ENCODE results near the gene TMEM95. TPM values are rescaled to one million over a fixed set of nuclear protein-coding genes. Genes with fewer than 3 reads are reported as not detected.

The TMEM95 gene
- total RNA-seq, 1 experiment from 2014 or later, result not detected

GRCh38 chr17:7348478-7349242, 6.3 kb upstream of the TMEM95 start:
- Histone ChIP-seq H3K27me3 (ENCODE audit: low read length) (no peaks in the 10 kb centered on the region), H4K20me1 (ENCODE audit: low read length) (no peaks in the 10 kb centered on the region), H3K9ac (ENCODE audit: low read length) (no peak overlapping the region), H3K9me3 (ENCODE audit: low read length) (no peaks in the 10 kb centered on the region), H3K36me3 (ENCODE audit: low read depth, low read length) (no peaks in the 10 kb centered on the region), H3K79me2 (ENCODE audit: low read length) (peaks cover 25% of the 10 kb centered on the region), H2AFZ (ENCODE audit: low read length) (no peak overlapping the region), H3K4me2 (ENCODE audit: low read length) (no peak overlapping the region), H3K27ac (ENCODE audit: low read length) (no peak overlapping the region), H3K9me2 (replicated peaks; ENCODE audit: low read length) (no peaks in the 10 kb centered on the region), H3K4me3 (ENCODE audit: low read length) (no peak overlapping the region), H3F3A (ENCODE audit: low read length, unreplicated experiment) (no peaks in the 10 kb centered on the region), H3K4me1 (ENCODE audit: insufficient read depth, low read length) (peaks cover 16% of the 10 kb centered on the region)
- ChIA-PET CTCF (no interaction called here), POLR2A (ENCODE audit: unreplicated experiment) (no interaction called here)
- ATAC-seq (no peak), DNase-seq (no peak)
- intact Hi-C loops (cut with micrococcal nuclease), result loop anchor here (5.0 kb wide), 1 partner anchor 301 kb away; no protein-coding TSS in a partner anchor
- TF ChIP-seq EZH2 (IDR thresholded peaks at IDR 0.05; ENCODE audit: low read length, unreplicated experiment) (no peak), EZH2phosphoT487 (IDR thresholded peaks at IDR 0.05; ENCODE audit: borderline replicate concordance, low read length) (no peak)
- TF ChIP-seq, protein P1, sequence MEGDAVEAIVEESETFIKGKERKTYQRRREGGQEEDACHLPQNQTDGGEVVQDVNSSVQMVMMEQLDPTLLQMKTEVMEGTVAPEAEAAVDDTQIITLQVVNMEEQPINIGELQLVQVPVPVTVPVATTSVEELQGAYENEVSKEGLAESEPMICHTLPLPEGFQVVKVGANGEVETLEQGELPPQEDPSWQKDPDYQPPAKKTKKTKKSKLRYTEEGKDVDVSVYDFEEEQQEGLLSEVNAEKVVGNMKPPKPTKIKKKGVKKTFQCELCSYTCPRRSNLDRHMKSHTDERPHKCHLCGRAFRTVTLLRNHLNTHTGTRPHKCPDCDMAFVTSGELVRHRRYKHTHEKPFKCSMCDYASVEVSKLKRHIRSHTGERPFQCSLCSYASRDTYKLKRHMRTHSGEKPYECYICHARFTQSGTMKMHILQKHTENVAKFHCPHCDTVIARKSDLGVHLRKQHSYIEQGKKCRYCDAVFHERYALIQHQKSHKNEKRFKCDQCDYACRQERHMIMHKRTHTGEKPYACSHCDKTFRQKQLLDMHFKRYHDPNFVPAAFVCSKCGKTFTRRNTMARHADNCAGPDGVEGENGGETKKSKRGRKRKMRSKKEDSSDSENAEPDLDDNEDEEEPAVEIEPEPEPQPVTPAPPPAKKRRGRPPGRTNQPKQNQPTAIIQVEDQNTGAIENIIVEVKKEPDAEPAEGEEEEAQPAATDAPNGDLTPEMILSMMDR (conservative IDR thresholded peaks at IDR 0.05; ENCODE audit: low read depth, low read length), result no peak
- BruUV-seq (replicated peaks), result no TSS peak

GRCh38 chr17:7351665-7352502, 3.1 kb upstream of the TMEM95 start, which contains the start of gene KCTD11:
KCTD11 (plus strand) TSS chr17:7352162.
- H4K20me1 ChIP-seq (ENCODE audit: low read length), result no peaks in the 10 kb centered on the region
- peak within 1 kb of the TSS; percentile 88 for H3K9ac ChIP-seq (ENCODE audit: low read length)
- H3K4me2 ChIP-seq (ENCODE audit: low read length), result peak within 1 kb of the TSS; percentile 99
- H3K9me2 ChIP-seq (replicated peaks; ENCODE audit: low read length), result no peaks in the 10 kb centered on the region
- ChIA-PET CTCF (no interaction called here), POLR2A (ENCODE audit: unreplicated experiment) (interaction anchor here (0.7 kb wide), 1 partner anchor 18 kb away, joined by 3 read pairs; no protein-coding TSS in a partner anchor)
- no peaks in the 10 kb centered on the region for H3K9me3 ChIP-seq (ENCODE audit: low read length)
- no peaks in the 10 kb centered on the region for H3K27me3 ChIP-seq (ENCODE audit: low read length)
- H2AFZ ChIP-seq (ENCODE audit: low read length), result peak within 1 kb of the TSS; percentile 82
- peaks cover 35% of the 10 kb centered on the region for H3K79me2 ChIP-seq (ENCODE audit: low read length)
- no peaks in the 10 kb centered on the region for H3K36me3 ChIP-seq (ENCODE audit: low read depth, low read length)
- intact Hi-C loops (cut with micrococcal nuclease), result loop anchor here (5.0 kb wide), 1 partner anchor 85 kb away; the partner anchor contains the start of genes FGF11 and TMEM102
- H3K27ac ChIP-seq (ENCODE audit: low read length), result peak within 1 kb of the TSS; percentile 95
- ATAC-seq (peak; percentile 79), DNase-seq (peak; percentile 92)
- BruUV-seq (replicated peaks), result no TSS peak
- H3K4me1 ChIP-seq (ENCODE audit: insufficient read depth, low read length), result peaks cover 28% of the 10 kb centered on the region
- no peak for TF ChIP-seq EZH2 (IDR thresholded peaks at IDR 0.05; ENCODE audit: low read length, unreplicated experiment)
- peak; percentile 78 for TF ChIP-seq EZH2phosphoT487 (IDR thresholded peaks at IDR 0.05; ENCODE audit: borderline replicate concordance, low read length)
- H3K4me3 ChIP-seq (ENCODE audit: low read length), result peak within 1 kb of the TSS; percentile 87
- H3F3A ChIP-seq (ENCODE audit: low read length, unreplicated experiment), result peaks cover 3% of the 10 kb centered on the region

GRCh38 chr17:7352503-7352889, 2.5 kb upstream of the TMEM95 start:
- Histone ChIP-seq H3K9me3 (ENCODE audit: low read length) (no peaks in the 10 kb centered on the region), H3K9ac (ENCODE audit: low read length) (peak overlapping the region; percentile 88), H3K4me3 (ENCODE audit: low read length) (peak overlapping the region; percentile 87), H3K36me3 (ENCODE audit: low read depth, low read length) (no peaks in the 10 kb centered on the region), H4K20me1 (ENCODE audit: low read length) (no peaks in the 10 kb centered on the region), H3K9me2 (replicated peaks; ENCODE audit: low read length) (no peaks in the 10 kb centered on the region), H3K4me2 (ENCODE audit: low read length) (peak overlapping the region; percentile 99), H3F3A (ENCODE audit: low read length, unreplicated experiment) (peaks cover 3% of the 10 kb centered on the region), H2AFZ (ENCODE audit: low read length) (peak overlapping the region; percentile 82; the same call in 1 of the 2 replicates), H3K27ac (ENCODE audit: low read length) (peak overlapping the region; percentile 95; the same call in 1 of the 2 replicates), H3K4me1 (ENCODE audit: insufficient read depth, low read length) (peaks cover 28% of the 10 kb centered on the region), H3K79me2 (ENCODE audit: low read length) (peaks cover 35% of the 10 kb centered on the region), H3K27me3 (ENCODE audit: low read length) (no peaks in the 10 kb centered on the region)
- ATAC-seq (no peak), DNase-seq (no peak)
- BruUV-seq (replicated peaks), result TSS peak; percentile 54
- intact Hi-C loops (cut with micrococcal nuclease), result loop anchor here (5.0 kb wide), 1 partner anchor 85 kb away; the partner anchor contains the start of genes FGF11 and TMEM102
- ChIA-PET CTCF (no interaction called here), POLR2A (ENCODE audit: unreplicated experiment) (no interaction called here)
- TF ChIP-seq, protein P1 (conservative IDR thresholded peaks at IDR 0.05; ENCODE audit: low read depth, low read length), result peak; percentile 57; the same call in 1 of the 2 replicates
- TF ChIP-seq EZH2 (IDR thresholded peaks at IDR 0.05; ENCODE audit: low read length, unreplicated experiment), result no peak
